IMR-90 (cell line): ENCODE data around the gene EML4. TPM values are rescaled to one million over a fixed set of nuclear protein-coding genes. Genes with fewer than 3 reads are reported as not detected.

Experiments
- ATAC-seq: fragments of 200-7000 bp; cut with Tn5 transposase; 2 replicates; pipeline ENCODE4 v1.9.1; 2020; ENCODE audit warnings: low read depth, mild to moderate bottlenecking, moderate library complexity
- BruUV-seq: library from RNA; stranded (reverse); fragments of 400-500 nt; replicated peaks from 2 replicates; lab custom pipeline; 2021; lab: Mats Ljungman, UMichigan
- CTCF ChIA-PET: fragments of 300-600 bp; formaldehyde crosslinking; extraction: SDS; loops from one replicate; lab custom pipeline; 2021; ENCODE audit warnings: antibody characterized with exemption; lab: Yijun Ruan, JAX
- POLR2A ChIA-PET: fragments of 300-600 bp; sonication (Branson Sonifier 250); formaldehyde crosslinking; loops from one replicate; lab custom pipeline; 2022; ENCODE audit warnings: antibody characterized with exemption; ENCODE audit not compliant: unreplicated experiment; lab: Charles Lee
- DNase-seq: peaks from one replicate; pipeline ENCODE4 v3.0.0; 2013
- H2AFZ ChIP-seq: replicated peaks from 2 replicates; pipeline ENCODE3; 2013; ENCODE audit warnings: low read length, mild to moderate bottlenecking; ENCODE audit not compliant: poor library complexity
- H2AK5ac ChIP-seq: 2 replicates; pipeline ENCODE4 v1.6.1; 2013; ENCODE audit warnings: low read depth, low read length, inconsistent platforms
- H2AK9ac ChIP-seq: replicated peaks from 2 replicates; pipeline ENCODE3; 2013; ENCODE audit warnings: mild to moderate bottlenecking, low read depth, low read length, moderate library complexity; ENCODE audit not compliant: poor library complexity
- H2BK120ac ChIP-seq: 2 replicates; pipeline ENCODE4 v1.6.1; 2013; ENCODE audit warnings: low read depth, low read length, inconsistent platforms
- H2BK15ac ChIP-seq: 3 replicates; pipeline ENCODE4 v1.6.1; 2013; ENCODE audit warnings: low read depth, low read length, inconsistent platforms
- H2BK20ac ChIP-seq: 2 replicates; pipeline ENCODE4 v1.6.1; 2013; ENCODE audit warnings: low read depth, mild to moderate bottlenecking, inconsistent platforms, low read length, moderate library complexity
- H2BK5ac ChIP-seq: 2 replicates; pipeline ENCODE4 v1.6.1; 2013; ENCODE audit warnings: mild to moderate bottlenecking, low read depth, low read length, inconsistent platforms; ENCODE audit not compliant: poor library complexity, severe bottlenecking
- H3K14ac ChIP-seq: replicated peaks from 2 replicates; pipeline ENCODE4 v1.6.1; 2013; ENCODE audit warnings: low read depth, low read length, inconsistent platforms
- H3K18ac ChIP-seq: 2 replicates; pipeline ENCODE4 v1.6.1; 2013; ENCODE audit warnings: low read depth, low read length, control low read depth
- H3K23ac ChIP-seq: 2 replicates; pipeline ENCODE4 v1.6.1; 2013; ENCODE audit warnings: low read depth, low read length, inconsistent platforms
- H3K27ac ChIP-seq: 2 replicates; pipeline ENCODE4 v1.5.1; 2013; ENCODE audit warnings: mild to moderate bottlenecking, control low read depth, low read length; ENCODE audit not compliant: insufficient read depth
- H3K27me3 ChIP-seq: 2 replicates; pipeline ENCODE4 v1.6.1; 2013; ENCODE audit warnings: low read length; ENCODE audit not compliant: control insufficient read depth, insufficient read depth
- H3K36me3 ChIP-seq: 2 replicates; pipeline ENCODE4 v1.6.1; 2013; ENCODE audit warnings: low read length, mixed read lengths; ENCODE audit not compliant: control insufficient read depth, insufficient read depth
- H3K4ac ChIP-seq: 2 replicates; pipeline ENCODE4 v1.6.1; 2013; ENCODE audit warnings: low read depth, low read length, inconsistent platforms
- H3K4me1 ChIP-seq: 2 replicates; pipeline ENCODE4 v1.6.1; 2013; ENCODE audit warnings: low read length, mixed read lengths; ENCODE audit not compliant: control insufficient read depth, insufficient read depth
- H3K4me2 ChIP-seq: 2 replicates; pipeline ENCODE4 v1.6.1; 2013; ENCODE audit warnings: low read depth, mild to moderate bottlenecking, control low read depth, low read length, moderate library complexity
- H3K4me3 ChIP-seq: 2 replicates; pipeline ENCODE4 v1.5.1; 2013; ENCODE audit warnings: low read depth, mild to moderate bottlenecking, control low read depth, low read length, moderate library complexity; ENCODE audit not compliant: insufficient read depth
- H3K56ac ChIP-seq: 2 replicates; pipeline ENCODE4 v1.6.1; 2013; ENCODE audit warnings: low read length, inconsistent platforms; ENCODE audit not compliant: insufficient read depth; ENCODE audit errors: extremely low read depth
- H3K79me1 ChIP-seq, 2 experiments: 2 replicates each; pipeline ENCODE4 v1.6.1; 2013; ENCODE audit warnings: low read length in 2 of 2, inconsistent platforms in 1 of 2, low read depth in 1 of 2
- H3K9ac ChIP-seq: 2 replicates; pipeline ENCODE4 v1.6.1; 2013; ENCODE audit warnings: low read depth, low read length, control low read depth
- H3K9me1 ChIP-seq: 2 replicates; pipeline ENCODE4 v1.6.1; 2013; ENCODE audit warnings: low read length, inconsistent platforms; ENCODE audit not compliant: insufficient read depth
- H3K9me3 ChIP-seq: 2 replicates; pipeline ENCODE4 v1.6.1; 2013; ENCODE audit warnings: low read length; ENCODE audit not compliant: control insufficient read depth, insufficient read depth
- H4K20me1 ChIP-seq: 2 replicates; pipeline ENCODE4 v1.6.1; 2013; ENCODE audit warnings: low read length, inconsistent platforms; ENCODE audit not compliant: insufficient read depth
- H4K5ac ChIP-seq: 2 replicates; pipeline ENCODE4 v1.6.1; 2013; ENCODE audit warnings: mild to moderate bottlenecking, low read depth, low read length, control low read depth
- H4K8ac ChIP-seq, 2 experiments: 2 replicates each; pipeline ENCODE4 v1.6.1; 2013; ENCODE audit warnings: low read depth in 2 of 2, low read length in 2 of 2, control low read depth in 1 of 2, inconsistent platforms in 1 of 2
- H4K91ac ChIP-seq: 2 replicates; pipeline ENCODE4 v1.6.1; 2013; ENCODE audit warnings: low read depth, low read length, inconsistent platforms; ENCODE audit not compliant: insufficient read depth
- BHLHE40 ChIP-seq: fragments of 150-350 bp; IDR thresholded peaks from 2 replicates; pipeline ENCODE4 v1.6.1; 2016; ENCODE audit warnings: mild to moderate bottlenecking, low read depth, low read length
- CEBPB ChIP-seq: IDR thresholded peaks from 2 replicates; pipeline ENCODE4 v1.6.1; 2012; ENCODE audit warnings: low read depth, low read length, improper control_type of control experiment
- CHD1 ChIP-seq: IDR thresholded peaks from 2 replicates; pipeline ENCODE4 v1.6.1; 2012; ENCODE audit warnings: low read depth, low read length, improper control_type of control experiment
- CTCF ChIP-seq: conservative IDR thresholded peaks from 2 replicates; pipeline ENCODE4 v1.5.1; 2012; ENCODE audit warnings: mild to moderate bottlenecking, low read depth, low read length, improper control_type of control experiment
- ELK1 ChIP-seq: fragments of 150-350 bp; IDR thresholded peaks from 2 replicates; pipeline ENCODE4 v1.6.1; 2016; ENCODE audit warnings: low read depth, mild to moderate bottlenecking, low read length, moderate library complexity, borderline replicate concordance
- FOS ChIP-seq: fragments of 150-350 bp; IDR thresholded peaks from 2 replicates; pipeline ENCODE4 v1.6.1; 2016; ENCODE audit warnings: low read depth, low read length
- MAFK ChIP-seq: IDR thresholded peaks from 2 replicates; pipeline ENCODE4 v1.6.1; 2012; ENCODE audit warnings: low read depth, low read length, improper control_type of control experiment
- MAZ ChIP-seq: IDR thresholded peaks from 2 replicates; pipeline ENCODE4 v1.6.1; 2012; ENCODE audit warnings: low read depth, mild to moderate bottlenecking, low read length, improper control_type of control experiment, moderate library complexity, borderline replicate concordance
- MXI1 ChIP-seq: IDR thresholded peaks from 2 replicates; pipeline ENCODE4 v1.6.1; 2012; ENCODE audit warnings: low read depth, mild to moderate bottlenecking, low read length, moderate library complexity, borderline replicate concordance
- NFE2L2 ChIP-seq: fragments of 150-350 bp; IDR thresholded peaks from 2 replicates; pipeline ENCODE4 v1.6.1; 2016; ENCODE audit warnings: low read depth, mild to moderate bottlenecking, low read length
- POLR2A ChIP-seq: IDR thresholded peaks from 2 replicates; pipeline ENCODE4 v1.6.1; 2012; ENCODE audit warnings: mild to moderate bottlenecking, low read depth, low read length
- RAD21 ChIP-seq: IDR thresholded peaks from 2 replicates; pipeline ENCODE4 v1.6.1; 2012; ENCODE audit warnings: low read length, improper control_type of control experiment
- RCOR1 ChIP-seq: IDR thresholded peaks from 2 replicates; pipeline ENCODE4 v1.6.1; 2012; ENCODE audit warnings: mild to moderate bottlenecking, low read length, improper control_type of control experiment; ENCODE audit not compliant: insufficient replicate concordance
- RFX5 ChIP-seq: IDR thresholded peaks from 2 replicates; pipeline ENCODE4 v1.8.0; 2012; ENCODE audit warnings: low read depth, mild to moderate bottlenecking, low read length, moderate library complexity
- SMC3 ChIP-seq: fragments of 150-350 bp; IDR thresholded peaks from 2 replicates; pipeline ENCODE4 v1.6.1; 2016; ENCODE audit warnings: low read depth, mild to moderate bottlenecking, antibody characterized with exemption, low read length, moderate library complexity
- USF2 ChIP-seq: fragments of 150-350 bp; IDR thresholded peaks from 2 replicates; pipeline ENCODE4 v1.6.1; 2017; ENCODE audit warnings: mild to moderate bottlenecking, antibody characterized with exemption, low read length, low read depth
- WGBS, 2 experiments: methylation state at CpG; one replicate each; pipeline versions ENCODE4 v1.1.5 to v1.1.7; 2013; ENCODE audit warnings: missing lambda C conversion rate in 2 of 2; ENCODE audit not compliant: insufficient read length in 1 of 2; ENCODE audit errors: extremely low coverage in 2 of 2; 5-methylcytosine and 5-hydroxymethylcytosine counted together
- dilution Hi-C: fragments of 300-500 bp; cut with HindIII; formaldehyde crosslinking; loops from one replicate; pipeline ENCODE4 v1.14.3; 2018; ENCODE audit warnings: low sequenced_read_pairs; ENCODE audit not compliant: unreplicated experiment
- in situ Hi-C: fragments of 300-500 bp; cut with MboI; formaldehyde crosslinking; loops from 3 replicates; pipeline ENCODE4 v1.14.3; 2019; ENCODE audit warnings: low sequenced_read_pairs, inconsistent platforms, mixed read lengths
- intact Hi-C: fragments of 100-400 bp; cut with micrococcal nuclease; formaldehyde crosslinking; loops from 2 replicates; pipeline ENCODE4 v1.10.0; 2022
- polyA plus RNA-seq, 3 experiments: library from polyadenylated mRNA; depleted of rRNA; stranded (reverse); fragments of >200 nt; gene quantifications; 2 replicates each; pipeline ENCODE4 v1.2.3, GENCODE V29; 2012; ENCODE audit warnings: low replicate concordance in 1 of 3
- total RNA-seq: library from RNA; depleted of rRNA; stranded (reverse); fragments of >200 nt; gene quantifications from 2 replicates; pipeline ENCODE4 v1.2.3, GENCODE V29; 2012

The EML4 gene
- total and polyA plus RNA-seq, 2 of the 4 experiments (the other 2 are of a cell fraction), result 29.7 to 73.7 TPM

GRCh38 chr2:42324244-42324643 lies 155.1 kb downstream of the EML4 start:
- H2AK9ac ChIP-seq, result no peak overlapping the region
- H2BK15ac ChIP-seq, result no peak overlapping the region
- no peak for DNase-seq
- no peaks in the 10 kb centered on the region for H4K20me1 ChIP-seq
- intact Hi-C loops (loop anchor here (10.0 kb wide), 1 partner anchor 459 kb away; no protein-coding TSS in a partner anchor), in situ Hi-C loops (loop anchor here (5.0 to 10.0 kb wide), 2 partner anchors 227 to 469 kb away; no protein-coding TSS in a partner anchor), dilution Hi-C loops (no loop called here)
- no peak overlapping the region for H3K4me3 ChIP-seq
- TF ChIP-seq CTCF (no peak), ELK1 (no peak), POLR2A (no peak), BHLHE40 (no peak), MXI1 (no peak), RAD21 (no peak), MAFK (no peak), SMC3 (no peak), RFX5 (no peak), MAZ (no peak), USF2 (no peak), NFE2L2 (no peak), FOS (no peak), RCOR1 (no peak), CEBPB (no peak), CHD1 (no peak)
- H2BK5ac ChIP-seq, result no peak overlapping the region
- H4K5ac ChIP-seq, result no peak overlapping the region
- peaks cover 0 to 17% of the 10 kb centered on the region in 2 experiments; a peak in 3 of 4 replicates for H3K79me1 ChIP-seq
- H3K18ac ChIP-seq, result no peak overlapping the region
- H3K4me1 ChIP-seq, result no peaks in the 10 kb centered on the region; the same call in 1 of the 2 replicates
- H3K9ac ChIP-seq, result no peak overlapping the region
- no peaks in the 10 kb centered on the region for H3K9me3 ChIP-seq
- H3K9me1 ChIP-seq, result peaks cover 3% of the 10 kb centered on the region; the same call in 1 of the 2 replicates
- BruUV-seq, result no TSS peak
- H3K14ac ChIP-seq, result no peak overlapping the region
- ChIA-PET CTCF (no interaction called here), POLR2A (no interaction called here)
- no peak overlapping the region for H3K23ac ChIP-seq
- H2BK120ac ChIP-seq, result no peak overlapping the region
- no peaks in the 10 kb centered on the region for H3K27me3 ChIP-seq
- no CpG with 5 or more reads among the region's 4 CpGs for WGBS, 2 experiments
- H3K4me2 ChIP-seq, result no peak overlapping the region
- no peak overlapping the region for H2AFZ ChIP-seq
- H2AK5ac ChIP-seq, result no peak overlapping the region
- no peak overlapping the region for H3K4ac ChIP-seq
- H3K27ac ChIP-seq, result no peak overlapping the region
- no peak overlapping the region for H2BK20ac ChIP-seq
- H4K8ac ChIP-seq, result no peak overlapping the region
- H3K56ac ChIP-seq, result no peak overlapping the region
- peaks cover 10% of the 10 kb centered on the region for H3K36me3 ChIP-seq
- ATAC-seq, result no peak
- no peak overlapping the region for H4K91ac ChIP-seq
